Measurements from ENCODE around the gene NADSYN1. TPM values are rescaled to one million over a fixed set of nuclear protein-coding genes. Genes with fewer than 3 reads are reported as not detected.

The NADSYN1 gene
- total RNA-seq, 1 experiment from 2014 or later = 58.2 TPM

- no peak overlapping the region for H3K4me3 ChIP-seq (replicated peaks in 1 of 2; ENCODE audit: low read depth in 1 of 2, low read length in 2 of 2)
- H3K9ac ChIP-seq (ENCODE audit: low read length) = no peak overlapping the region
- no peaks in the 10 kb centered on the region for H3K9me2 ChIP-seq (ENCODE audit: insufficient read depth)
- H2AFZ ChIP-seq (ENCODE audit: low read depth, low read length, poor library complexity, severe bottlenecking) = no peak overlapping the region
- intact Hi-C loops (cut with micrococcal nuclease) = no loop called here
- no peaks in the 10 kb centered on the region for H3K36me3 ChIP-seq (ENCODE audit: control insufficient read depth in 1 of 2, insufficient read depth in 2 of 2, low read length in 2 of 2)
- TF ChIP-seq YY1 (IDR thresholded peaks at IDR 0.05; ENCODE audit: extremely low read depth, insufficient replicate concordance, low read depth, low read length) = no peak
- no peak for TF ChIP-seq EZH2phosphoT487 (IDR thresholded peaks at IDR 0.05; ENCODE audit: borderline replicate concordance)
- TF ChIP-seq CEBPB (IDR thresholded peaks at IDR 0.05; ENCODE audit: low read depth) = no peak
- no peak for TF ChIP-seq POLR2AphosphoS5 (IDR thresholded peaks at IDR 0.05; ENCODE audit: low read depth, low read length)
- TF ChIP-seq, protein P1, sequence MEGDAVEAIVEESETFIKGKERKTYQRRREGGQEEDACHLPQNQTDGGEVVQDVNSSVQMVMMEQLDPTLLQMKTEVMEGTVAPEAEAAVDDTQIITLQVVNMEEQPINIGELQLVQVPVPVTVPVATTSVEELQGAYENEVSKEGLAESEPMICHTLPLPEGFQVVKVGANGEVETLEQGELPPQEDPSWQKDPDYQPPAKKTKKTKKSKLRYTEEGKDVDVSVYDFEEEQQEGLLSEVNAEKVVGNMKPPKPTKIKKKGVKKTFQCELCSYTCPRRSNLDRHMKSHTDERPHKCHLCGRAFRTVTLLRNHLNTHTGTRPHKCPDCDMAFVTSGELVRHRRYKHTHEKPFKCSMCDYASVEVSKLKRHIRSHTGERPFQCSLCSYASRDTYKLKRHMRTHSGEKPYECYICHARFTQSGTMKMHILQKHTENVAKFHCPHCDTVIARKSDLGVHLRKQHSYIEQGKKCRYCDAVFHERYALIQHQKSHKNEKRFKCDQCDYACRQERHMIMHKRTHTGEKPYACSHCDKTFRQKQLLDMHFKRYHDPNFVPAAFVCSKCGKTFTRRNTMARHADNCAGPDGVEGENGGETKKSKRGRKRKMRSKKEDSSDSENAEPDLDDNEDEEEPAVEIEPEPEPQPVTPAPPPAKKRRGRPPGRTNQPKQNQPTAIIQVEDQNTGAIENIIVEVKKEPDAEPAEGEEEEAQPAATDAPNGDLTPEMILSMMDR (IDR thresholded peaks at IDR 0.05 in 2 of 3, conservative IDR thresholded peaks at IDR 0.05 in 1 of 3; ENCODE audit: borderline replicate concordance in 1 of 3, insufficient read depth in 1 of 3, low read depth in 2 of 3, low read length in 2 of 3) = no peak
- no peaks in the 10 kb centered on the region for H3K79me2 ChIP-seq (ENCODE audit: insufficient read depth, low read length)
- BruUV-seq (replicated peaks) = no TSS peak
- H3K27ac ChIP-seq (ENCODE audit: low read depth, low read length) = no peak overlapping the region
- no peak for ATAC-seq
- no peak overlapping the region for H3K4me2 ChIP-seq (ENCODE audit: low read length)
- POLR2A ChIA-PET = no interaction called here
- no peaks in the 10 kb centered on the region for H3K9me3 ChIP-seq (ENCODE audit: control insufficient read depth in 1 of 2, insufficient read depth in 1 of 2, low read depth in 1 of 2, low read length in 2 of 2)
- CTCF ChIA-PET = no interaction called here
- no peaks in the 10 kb centered on the region for H3K4me1 ChIP-seq (ENCODE audit: control insufficient read depth in 1 of 2, insufficient read depth in 2 of 2, low read length in 2 of 2)
- DNase-seq (ENCODE audit: low read depth, low spot score) = no peak
- H3K27me3 ChIP-seq (ENCODE audit: insufficient read depth, low read length) = no peaks in the 10 kb centered on the region
- no peaks in the 10 kb centered on the region for H4K20me1 ChIP-seq (ENCODE audit: insufficient read depth)
- RAD21 ChIA-PET (ENCODE audit: low non-redundant PET in 1 of 2, low total read pairs in 2 of 2, uncharacterized antibody in 2 of 2, unreplicated experiment in 2 of 2) = no interaction called here
These were observed 77.6 kb downstream of the NADSYN1 start for GRCh38 chr11:71530602-71531001.

DNA sequence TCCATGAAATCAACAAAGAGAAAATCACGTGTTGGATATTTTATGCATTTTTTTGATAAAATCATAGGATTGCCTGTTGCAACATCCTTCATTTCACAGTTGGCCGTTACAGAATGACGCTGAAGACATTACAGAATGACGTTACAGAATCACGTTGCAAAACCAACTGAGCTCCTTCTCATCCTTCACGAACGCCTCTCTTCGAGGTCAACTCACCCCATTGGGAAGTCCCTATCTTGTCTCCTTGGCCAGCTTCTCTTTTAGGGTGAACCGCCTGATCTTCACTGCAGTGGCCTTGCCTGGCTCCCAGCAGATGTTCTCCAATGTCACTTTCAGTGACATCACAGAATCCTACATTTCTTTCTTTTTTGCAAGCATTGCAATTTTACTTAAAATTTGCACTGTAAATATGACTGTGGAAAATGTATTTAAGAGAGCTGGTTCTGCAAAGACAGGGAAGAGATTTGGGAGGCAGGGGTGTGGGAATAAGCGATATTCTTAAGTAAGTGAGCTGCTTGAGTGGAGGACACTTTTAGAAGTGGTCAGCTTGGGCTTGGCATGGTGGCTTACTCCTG is 79.1 kb downstream of the NADSYN1 start:
- CTCF ChIA-PET = no interaction called here

More for the DNA sequence above, 79.1 kb downstream of the NADSYN1 start:
- no TSS peak for BruUV-seq (replicated peaks)
- H3K9me2 ChIP-seq (ENCODE audit: insufficient read depth) = no peaks in the 10 kb centered on the region
- H3K4me1 ChIP-seq (ENCODE audit: control insufficient read depth in 1 of 2, insufficient read depth in 2 of 2, low read length in 2 of 2) = no peaks in the 10 kb centered on the region
- RAD21 ChIA-PET (ENCODE audit: low non-redundant PET in 1 of 2, low total read pairs in 2 of 2, uncharacterized antibody in 2 of 2, unreplicated experiment in 2 of 2) = no interaction called here
- POLR2A ChIA-PET = no interaction called here
- TF ChIP-seq EZH2phosphoT487 (IDR thresholded peaks at IDR 0.05; ENCODE audit: borderline replicate concordance) = no peak
- TF ChIP-seq, protein P1 (IDR thresholded peaks at IDR 0.05 in 2 of 3, conservative IDR thresholded peaks at IDR 0.05 in 1 of 3; ENCODE audit: borderline replicate concordance in 1 of 3, insufficient read depth in 1 of 3, low read depth in 2 of 3, low read length in 2 of 3) = no peak
- TF ChIP-seq EZH2 (IDR thresholded peaks at IDR 0.05) = no peak
- TF ChIP-seq JUND (IDR thresholded peaks at IDR 0.05) = no peak
- no peak for TF ChIP-seq CBX3 (IDR thresholded peaks at IDR 0.05; ENCODE audit: low read depth)
- TF ChIP-seq POLR2AphosphoS5 (IDR thresholded peaks at IDR 0.05; ENCODE audit: low read depth, low read length) = no peak
- TF ChIP-seq POLR2A (IDR thresholded peaks at IDR 0.05; ENCODE audit: borderline replicate concordance, extremely low read depth, insufficient read depth, insufficient read length) = no peak
- no peaks in the 10 kb centered on the region for H3K27me3 ChIP-seq (ENCODE audit: insufficient read depth, low read length)
- DNase-seq (ENCODE audit: low read depth, low spot score) = no peak
- H2AFZ ChIP-seq (ENCODE audit: low read depth, low read length, poor library complexity, severe bottlenecking) = no peak overlapping the region
- no peaks in the 10 kb centered on the region for H3K9me3 ChIP-seq (ENCODE audit: control insufficient read depth in 1 of 2, insufficient read depth in 1 of 2, low read depth in 1 of 2, low read length in 2 of 2)
- no peak for ATAC-seq
- H3K27ac ChIP-seq (ENCODE audit: low read depth, low read length) = no peak overlapping the region
- no peak overlapping the region for H3K4me2 ChIP-seq (ENCODE audit: low read length)
- intact Hi-C loops (cut with micrococcal nuclease) = no loop called here
- no peaks in the 10 kb centered on the region for H3K79me2 ChIP-seq (ENCODE audit: insufficient read depth, low read length)
- H3K9ac ChIP-seq (ENCODE audit: low read length) = no peak overlapping the region
- no peaks in the 10 kb centered on the region for H4K20me1 ChIP-seq (ENCODE audit: insufficient read depth)
- no peak overlapping the region for H3K4me3 ChIP-seq (replicated peaks in 1 of 2; ENCODE audit: low read depth in 1 of 2, low read length in 2 of 2)
- H3K36me3 ChIP-seq (ENCODE audit: control insufficient read depth in 1 of 2, insufficient read depth in 2 of 2, low read length in 2 of 2) = no peaks in the 10 kb centered on the region

Data from HCT116 (cell line).